A673 (cell line): ENCODE data around the gene ISM2. TPM values are rescaled to one million over a fixed set of nuclear protein-coding genes. Genes with fewer than 3 reads are reported as not detected.

Experiments
- BruUV-seq: library from RNA; stranded (reverse); fragments of 400-500 nt; replicated peaks from 2 replicates; lab custom pipeline; 2021; lab: Mats Ljungman, UMichigan
- CTCF ChIA-PET: fragments of 300-600 bp; sonication (Branson Sonifier 250); formaldehyde crosslinking; loops from one replicate; lab custom pipeline; 2022; ENCODE audit warnings: antibody characterized with exemption; lab: Charles Lee
- POLR2A ChIA-PET: fragments of 300-600 bp; sonication (Branson Sonifier 250); formaldehyde crosslinking; loops from one replicate; lab custom pipeline; 2022; ENCODE audit warnings: antibody characterized with exemption; ENCODE audit not compliant: low non-redundant PET; lab: Charles Lee
- DNase-seq: peaks from one replicate; pipeline ENCODE4 v3.0.0-alpha.2; 2015; ENCODE audit warnings: low spot score
- H3K27ac ChIP-seq: fragments of 200-600 bp; sonication (generic); 2 replicates; pipeline ENCODE4 v1.5.1; 2016; ENCODE audit warnings: mixed run types, low read depth, mild to moderate bottlenecking, mixed read lengths, antibody characterized with exemption, low read length; ENCODE audit not compliant: poor library complexity, severe bottlenecking
- H3K27me3 ChIP-seq: fragments of 200-600 bp; sonication (generic); replicated peaks from 2 replicates; pipeline ENCODE4 v1.6.1; 2017; ENCODE audit warnings: mixed run types, low read depth, mild to moderate bottlenecking, mixed read lengths, antibody characterized with exemption, low read length; ENCODE audit not compliant: insufficient read depth, poor library complexity
- H3K36me3 ChIP-seq: fragments of 200-600 bp; sonication (generic); 2 replicates; pipeline ENCODE4 v1.6.1; 2016; ENCODE audit warnings: mixed run types, mild to moderate bottlenecking, mixed read lengths, antibody characterized with exemption, low read length; ENCODE audit not compliant: insufficient read depth, poor library complexity, severe bottlenecking
- H3K4me1 ChIP-seq: fragments of 200-600 bp; sonication (generic); 2 replicates; pipeline ENCODE4 v1.6.1; 2017; ENCODE audit warnings: mixed run types, mild to moderate bottlenecking, mixed read lengths, antibody characterized with exemption, low read length; ENCODE audit not compliant: insufficient read depth, poor library complexity, severe bottlenecking
- H3K4me3 ChIP-seq: fragments of 200-600 bp; sonication (generic); 2 replicates; pipeline ENCODE4 v1.5.1; 2016; ENCODE audit warnings: low read depth, mixed run types, mild to moderate bottlenecking, mixed read lengths, low read length; ENCODE audit not compliant: poor library complexity, severe bottlenecking
- H3K9me3 ChIP-seq: fragments of 200-600 bp; sonication (generic); 2 replicates; pipeline ENCODE4 v1.6.1; 2016; ENCODE audit warnings: mixed run types, low read depth, mild to moderate bottlenecking, mixed read lengths, antibody characterized with exemption, low read length; ENCODE audit not compliant: poor library complexity, severe bottlenecking
- CTCF ChIP-seq: fragments of 300-800, 200-600 bp; sonication (generic); conservative IDR thresholded peaks from 2 replicates; pipeline ENCODE4 v1.5.1; 2017; ENCODE audit warnings: low read depth, mild to moderate bottlenecking, antibody characterized with exemption, low read length, moderate library complexity, mixed read lengths
- EZH2 ChIP-seq: fragments of 200-600 bp; sonication (generic); IDR thresholded peaks from 2 replicates; pipeline ENCODE4 v1.6.1; 2017; ENCODE audit warnings: borderline replicate concordance, low read depth, mild to moderate bottlenecking, mixed read lengths, antibody characterized with exemption, low read length; ENCODE audit not compliant: poor library complexity, severe bottlenecking
- intact Hi-C: fragments of 100-400 bp; cut with micrococcal nuclease; formaldehyde crosslinking; loops from one replicate; pipeline ENCODE4 v1.10.0; 2022; ENCODE audit not compliant: unreplicated experiment
- total RNA-seq: library from RNA; stranded (reverse); gene quantifications from 2 replicates; pipeline ENCODE4 v1.2.3, GENCODE V29; 2021

ISM2 gene
- total RNA-seq, 1 experiment from 2014 or later: 5.1 TPM

GRCh38 chr14:77482422-77482821 is 16.2 kb downstream of the ISM2 start:
- H3K4me1 ChIP-seq: no peaks in the 10 kb centered on the region
- no TSS peak for BruUV-seq
- intact Hi-C loops: no loop called here
- no peaks in the 10 kb centered on the region for H3K27me3 ChIP-seq
- no peak overlapping the region for H3K27ac ChIP-seq
- no peaks in the 10 kb centered on the region for H3K36me3 ChIP-seq
- DNase-seq: no peak
- H3K9me3 ChIP-seq: no peaks in the 10 kb centered on the region
- H3K4me3 ChIP-seq: no peak overlapping the region
- TF ChIP-seq EZH2 (no peak), CTCF (no peak)
- POLR2A ChIA-PET: interaction anchor here (0.6 kb wide), 1 partner anchor 1804 kb away, joined by 4 read pairs; no protein-coding TSS in a partner anchor
- CTCF ChIA-PET: no interaction called here

DNA sequence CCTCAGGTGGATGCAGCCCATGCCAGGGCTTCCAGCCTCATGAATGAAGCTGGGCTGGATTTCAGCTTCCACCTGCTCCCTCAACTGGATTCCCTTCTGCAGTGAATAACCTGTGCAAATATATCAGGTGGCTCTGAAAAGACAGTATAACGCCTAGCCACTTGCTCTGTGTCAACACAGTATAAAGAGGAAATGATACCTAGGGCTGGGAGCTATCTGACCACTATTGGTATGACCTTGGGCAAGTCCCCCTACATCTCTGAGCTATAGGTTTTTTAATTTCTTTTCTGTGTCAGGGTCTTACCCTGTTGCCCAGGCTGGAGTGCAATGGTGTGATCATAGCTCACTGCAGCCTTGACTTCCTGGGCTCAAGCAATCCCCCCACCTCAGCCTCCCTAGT is 19.8 kb downstream of the ISM2 start:
- Histone ChIP-seq H3K36me3 (no peaks in the 10 kb centered on the region), H3K27me3 (no peaks in the 10 kb centered on the region), H3K27ac (no peak overlapping the region), H3K4me3 (no peak overlapping the region), H3K9me3 (no peaks in the 10 kb centered on the region), H3K4me1 (no peaks in the 10 kb centered on the region)
- ChIA-PET POLR2A (interaction anchor here (0.6 kb wide), 1 partner anchor 136 kb away, joined by 3 read pairs; no protein-coding TSS in a partner anchor), CTCF (no interaction called here)
- no peak for DNase-seq
- TF ChIP-seq EZH2 (no peak), CTCF (no peak)
- BruUV-seq: no TSS peak
- intact Hi-C loops: no loop called here

DNA sequence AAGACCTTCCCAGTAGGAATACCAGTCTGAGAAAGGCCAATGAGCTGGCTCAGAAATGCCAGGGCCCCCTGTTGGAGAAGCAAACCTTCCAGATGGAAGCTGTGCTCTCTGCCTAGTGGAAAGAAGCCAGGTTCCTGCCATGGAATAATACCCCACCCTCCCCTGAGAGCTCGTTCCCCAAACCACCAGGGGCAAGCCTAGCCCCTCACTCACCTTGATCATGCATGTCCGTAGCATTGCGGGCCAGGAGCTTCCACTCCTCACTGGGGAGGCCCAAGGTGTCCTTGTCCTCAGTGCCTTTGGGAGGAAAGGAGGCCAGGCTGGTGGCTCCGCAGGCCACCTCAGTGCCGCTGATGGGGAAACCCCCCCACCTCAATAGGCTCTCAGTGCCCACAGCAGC is 20.6 kb downstream of the ISM2 start:
- no peak for TF ChIP-seq CTCF
- TF ChIP-seq EZH2: no peak
- POLR2A ChIA-PET: no interaction called here
- H3K27ac ChIP-seq: no peak overlapping the region
- CTCF ChIA-PET: no interaction called here
- H3K27me3 ChIP-seq: no peaks in the 10 kb centered on the region
- no peaks in the 10 kb centered on the region for H3K4me1 ChIP-seq
- intact Hi-C loops: no loop called here
- H3K9me3 ChIP-seq: no peaks in the 10 kb centered on the region
- H3K4me3 ChIP-seq: no peak overlapping the region
- BruUV-seq: no TSS peak
- no peaks in the 10 kb centered on the region for H3K36me3 ChIP-seq
- no peak for DNase-seq
